Measurements from ENCODE around the gene IGSF22.

The IGSF22 gene

GRCh38 chr11:18709414-18709813 is 16.6 kb downstream of the IGSF22 start:
- H3K27ac ChIP-seq (replicated peaks; ENCODE audit: low read length), result no peak overlapping the region
- H3K9me3 ChIP-seq (replicated peaks in 1 of 2; ENCODE audit: control insufficient read depth in 2 of 2, insufficient read depth in 1 of 2, low read depth in 1 of 2, low read length in 2 of 2), result no peaks in the 10 kb centered on the region
- no peak overlapping the region for H2BK15ac ChIP-seq (ENCODE audit: low read length)
- no peak overlapping the region for H4K91ac ChIP-seq (ENCODE audit: low read depth, low read length, poor library complexity)
- H2BK5ac ChIP-seq (ENCODE audit: low read length), result no peak overlapping the region
- H3K18ac ChIP-seq (ENCODE audit: low read length), result no peak overlapping the region
- H4K8ac ChIP-seq (ENCODE audit: low read depth, low read length), result no peak overlapping the region
- no peaks in the 10 kb centered on the region for H3K4me1 ChIP-seq (ENCODE audit: control insufficient read depth in 2 of 2, insufficient read depth in 1 of 2, low read depth in 1 of 2, low read length in 2 of 2)
- no peak for DNase-seq (ENCODE audit: low spot score)
- no peaks in the 10 kb centered on the region for H3K79me1 ChIP-seq (ENCODE audit: low read depth, low read length)
- no peak overlapping the region for H2AK5ac ChIP-seq (ENCODE audit: low read depth, low read length)
- no peak overlapping the region for H3K23ac ChIP-seq (ENCODE audit: low read depth, low read length, poor library complexity)
- no peak overlapping the region for H3K4ac ChIP-seq (ENCODE audit: low read length)
- no peak overlapping the region for H3K14ac ChIP-seq (ENCODE audit: low read length)
- H3K4me2 ChIP-seq (ENCODE audit: insufficient read depth, low read length, poor library complexity, severe bottlenecking), result no peak overlapping the region
- no peaks in the 10 kb centered on the region for H3K36me3 ChIP-seq (replicated peaks in 1 of 2; ENCODE audit: control insufficient read depth in 2 of 2, insufficient read depth in 2 of 2, low read length in 2 of 2)
- no peak overlapping the region for H2AFZ ChIP-seq (ENCODE audit: low read length)
- no peak overlapping the region for H3K4me3 ChIP-seq (ENCODE audit: low read length in 2 of 2)
- peaks cover 0 to 64% (median 7%) of the 10 kb centered on the region in 3 experiments for H3K27me3 ChIP-seq (ENCODE audit: control insufficient read depth in 3 of 3, insufficient read depth in 3 of 3, low read depth in 1 of 3, low read length in 3 of 3)
- H3K9ac ChIP-seq (ENCODE audit: low read depth, low read length, poor library complexity), result no peak overlapping the region
- H2BK120ac ChIP-seq (ENCODE audit: low read depth, low read length), result no peak overlapping the region
- WGBS, 2 donors (ENCODE audit: extremely low coverage in 2 of 2, insufficient read length in 2 of 2, insufficient replicate concordance in 1 of 2), result no CpG with 5 or more reads among the region's 4 CpGs
- no peak overlapping the region for H2BK12ac ChIP-seq (ENCODE audit: low read length)

DNA sequence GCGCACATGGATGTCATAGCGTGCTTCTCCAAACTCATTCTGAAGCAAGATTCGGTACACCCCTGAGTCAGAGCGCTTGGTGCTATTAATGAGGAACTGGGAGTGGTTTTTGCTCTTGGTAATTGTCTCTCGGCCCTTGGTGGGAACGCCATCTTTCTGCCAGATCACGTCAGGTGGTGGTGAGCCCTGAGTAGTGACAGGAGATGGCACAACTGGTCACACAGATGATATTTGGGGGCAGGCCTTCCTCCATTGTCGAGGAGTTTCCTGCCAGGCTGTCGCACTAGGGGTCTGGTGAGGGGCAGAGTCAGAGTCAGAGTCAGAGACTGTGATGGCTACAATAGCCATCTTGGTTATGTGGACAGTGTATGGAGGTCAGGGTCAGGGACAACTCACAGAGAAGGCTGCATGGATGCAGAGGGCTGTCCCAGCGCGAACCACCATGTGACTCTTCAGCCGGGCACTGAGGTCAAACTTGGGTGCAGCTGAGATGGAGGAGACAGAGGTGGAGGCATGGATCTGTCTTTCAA is 18.1 kb downstream of the IGSF22 start:
- H3K14ac ChIP-seq (ENCODE audit: low read length), result no peak overlapping the region
- no peak for DNase-seq (ENCODE audit: low spot score)
- H3K4me1 ChIP-seq (ENCODE audit: control insufficient read depth in 2 of 2, insufficient read depth in 1 of 2, low read depth in 1 of 2, low read length in 2 of 2), result peaks cover 0 to 1% of the 10 kb centered on the region in 2 donors
- H3K4ac ChIP-seq (ENCODE audit: low read length), result no peak overlapping the region
- no peak overlapping the region for H2BK15ac ChIP-seq (ENCODE audit: low read length)
- no peak overlapping the region for H3K18ac ChIP-seq (ENCODE audit: low read length)
- H4K91ac ChIP-seq (ENCODE audit: low read depth, low read length, poor library complexity), result no peak overlapping the region
- no CpG with 5 or more reads among the region's 12 CpGs for WGBS, 2 donors (ENCODE audit: extremely low coverage in 2 of 2, insufficient read length in 2 of 2, insufficient replicate concordance in 1 of 2)
- no peak overlapping the region for H2AK5ac ChIP-seq (ENCODE audit: low read depth, low read length)
- no peaks in the 10 kb centered on the region for H3K79me1 ChIP-seq (ENCODE audit: low read depth, low read length)
- no peak overlapping the region for H3K4me2 ChIP-seq (ENCODE audit: insufficient read depth, low read length, poor library complexity, severe bottlenecking)
- no peak overlapping the region for H3K9ac ChIP-seq (ENCODE audit: low read depth, low read length, poor library complexity)
- no peak overlapping the region for H3K27ac ChIP-seq (replicated peaks; ENCODE audit: low read length)
- H2BK120ac ChIP-seq (ENCODE audit: low read depth, low read length), result no peak overlapping the region
- no peaks in the 10 kb centered on the region for H3K9me3 ChIP-seq (replicated peaks in 1 of 2; ENCODE audit: control insufficient read depth in 2 of 2, insufficient read depth in 1 of 2, low read depth in 1 of 2, low read length in 2 of 2)
- no peak overlapping the region for H2BK5ac ChIP-seq (ENCODE audit: low read length)
- H3K36me3 ChIP-seq (replicated peaks in 1 of 2; ENCODE audit: control insufficient read depth in 2 of 2, insufficient read depth in 2 of 2, low read length in 2 of 2), result peaks cover 0 to 2% of the 10 kb centered on the region in 2 donors
- H3K27me3 ChIP-seq (ENCODE audit: control insufficient read depth in 3 of 3, insufficient read depth in 3 of 3, low read depth in 1 of 3, low read length in 3 of 3), result peaks cover 0 to 52% (median 7%) of the 10 kb centered on the region in 3 experiments
- no peak overlapping the region for H2BK12ac ChIP-seq (ENCODE audit: low read length)
- H3K4me3 ChIP-seq (ENCODE audit: low read length in 2 of 2), result peak overlapping the region in 1 of 2 donors; percentile 14
- no peak overlapping the region for H4K8ac ChIP-seq (ENCODE audit: low read depth, low read length)
- no peak overlapping the region for H3K23ac ChIP-seq (ENCODE audit: low read depth, low read length, poor library complexity)
- no peak overlapping the region for H2AFZ ChIP-seq (ENCODE audit: low read length)

GRCh38 chr11:18706330-18707243 is 19.4 kb downstream of the IGSF22 start:
- Histone ChIP-seq H2BK15ac (ENCODE audit: low read length) (no peak overlapping the region), H2BK120ac (ENCODE audit: low read depth, low read length) (no peak overlapping the region), H4K91ac (ENCODE audit: low read depth, low read length, poor library complexity) (no peak overlapping the region), H2AFZ (ENCODE audit: low read length) (no peak overlapping the region), H3K14ac (ENCODE audit: low read length) (no peak overlapping the region), H4K8ac (ENCODE audit: low read depth, low read length) (no peak overlapping the region), H3K27me3 (ENCODE audit: control insufficient read depth in 3 of 3, insufficient read depth in 3 of 3, low read depth in 1 of 3, low read length in 3 of 3) (peaks cover 0 to 39% (median 7%) of the 10 kb centered on the region in 3 experiments), H3K4me1 (ENCODE audit: control insufficient read depth in 2 of 2, insufficient read depth in 1 of 2, low read depth in 1 of 2, low read length in 2 of 2) (peaks cover 0 to 1% of the 10 kb centered on the region in 2 donors), H3K4ac (ENCODE audit: low read length) (no peak overlapping the region), H3K4me3 (ENCODE audit: low read length in 2 of 2) (no peak overlapping the region), H2AK5ac (ENCODE audit: low read depth, low read length) (no peak overlapping the region), H3K9me3 (replicated peaks in 1 of 2; ENCODE audit: control insufficient read depth in 2 of 2, insufficient read depth in 1 of 2, low read depth in 1 of 2, low read length in 2 of 2) (no peaks in the 10 kb centered on the region), H3K9ac (ENCODE audit: low read depth, low read length, poor library complexity) (no peak overlapping the region), H3K36me3 (replicated peaks in 1 of 2; ENCODE audit: control insufficient read depth in 2 of 2, insufficient read depth in 2 of 2, low read length in 2 of 2) (peaks cover 0 to 2% of the 10 kb centered on the region in 2 donors), H3K18ac (ENCODE audit: low read length) (no peak overlapping the region), H3K4me2 (ENCODE audit: insufficient read depth, low read length, poor library complexity, severe bottlenecking) (no peak overlapping the region), H3K23ac (ENCODE audit: low read depth, low read length, poor library complexity) (no peak overlapping the region), H3K27ac (replicated peaks; ENCODE audit: low read length) (no peak overlapping the region), H2BK12ac (ENCODE audit: low read length) (no peak overlapping the region), H2BK5ac (ENCODE audit: low read length) (no peak overlapping the region), H3K79me1 (ENCODE audit: low read depth, low read length) (no peaks in the 10 kb centered on the region)
- no CpG with 5 or more reads among the region's 34 CpGs for WGBS, 2 donors (ENCODE audit: extremely low coverage in 2 of 2, insufficient read length in 2 of 2, insufficient replicate concordance in 1 of 2)
- no peak for DNase-seq (ENCODE audit: low spot score)

DNA sequence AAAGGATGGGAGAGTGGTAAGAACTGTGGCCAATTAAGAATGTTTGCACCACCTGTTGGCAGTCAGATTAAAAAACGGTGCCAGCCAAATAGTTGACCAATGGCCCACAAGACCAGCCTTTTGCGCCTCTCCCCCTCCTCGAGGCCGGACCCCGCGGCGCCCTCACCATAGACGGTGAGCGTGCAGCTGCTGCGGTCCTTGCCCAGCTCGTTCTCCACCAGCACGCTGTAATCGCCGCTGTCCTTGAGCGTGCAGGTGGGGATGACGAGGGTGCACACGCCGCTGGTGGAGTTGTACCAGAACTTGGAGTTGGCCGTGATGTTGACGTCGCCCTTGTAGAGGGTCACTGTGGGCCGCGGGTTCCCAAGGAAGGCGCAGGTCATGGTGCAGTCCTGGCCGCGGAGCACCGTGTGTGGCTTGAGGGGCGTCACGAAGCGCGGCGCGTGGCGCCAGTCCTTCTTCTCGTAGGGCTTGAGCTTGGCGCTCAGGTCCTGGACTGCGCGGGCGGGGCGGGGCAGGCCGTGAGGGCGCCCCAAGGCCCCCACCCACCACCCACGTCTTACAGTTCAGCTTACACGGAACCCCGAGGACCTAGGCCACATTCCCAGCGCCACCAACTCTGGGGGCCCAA is 20.2 kb downstream of the IGSF22 start:
- H3K9me3 ChIP-seq (replicated peaks in 1 of 2; ENCODE audit: control insufficient read depth in 2 of 2, insufficient read depth in 1 of 2, low read depth in 1 of 2, low read length in 2 of 2), result no peaks in the 10 kb centered on the region
- H2AK5ac ChIP-seq (ENCODE audit: low read depth, low read length), result no peak overlapping the region
- H3K14ac ChIP-seq (ENCODE audit: low read length), result peak overlapping the region; percentile 85
- H3K4me2 ChIP-seq (ENCODE audit: insufficient read depth, low read length, poor library complexity, severe bottlenecking), result no peak overlapping the region
- H3K9ac ChIP-seq (ENCODE audit: low read depth, low read length, poor library complexity), result peak overlapping the region; percentile 51
- H3K36me3 ChIP-seq (replicated peaks in 1 of 2; ENCODE audit: control insufficient read depth in 2 of 2, insufficient read depth in 2 of 2, low read length in 2 of 2), result peaks cover 0 to 2% of the 10 kb centered on the region in 2 donors
- peak overlapping the region; percentile 70 for H4K8ac ChIP-seq (ENCODE audit: low read depth, low read length)
- H2BK15ac ChIP-seq (ENCODE audit: low read length), result no peak overlapping the region
- no peak overlapping the region for H2BK120ac ChIP-seq (ENCODE audit: low read depth, low read length)
- no peak overlapping the region for H2BK12ac ChIP-seq (ENCODE audit: low read length)
- H2AFZ ChIP-seq (ENCODE audit: low read length), result no peak overlapping the region
- no peak for DNase-seq (ENCODE audit: low spot score)
- H3K79me1 ChIP-seq (ENCODE audit: low read depth, low read length), result no peaks in the 10 kb centered on the region
- H4K91ac ChIP-seq (ENCODE audit: low read depth, low read length, poor library complexity), result peak overlapping the region; percentile 15
- H3K4me3 ChIP-seq (ENCODE audit: low read length in 2 of 2), result peak overlapping the region in 1 of 2 donors; percentile 49
- no peak overlapping the region for H3K4ac ChIP-seq (ENCODE audit: low read length)
- H3K27me3 ChIP-seq (ENCODE audit: control insufficient read depth in 3 of 3, insufficient read depth in 3 of 3, low read depth in 1 of 3, low read length in 3 of 3), result peaks cover 0 to 38% (median 7%) of the 10 kb centered on the region in 3 experiments
- no CpG with 5 or more reads among the region's 46 CpGs for WGBS, 2 donors (ENCODE audit: extremely low coverage in 2 of 2, insufficient read length in 2 of 2, insufficient replicate concordance in 1 of 2)
- H3K27ac ChIP-seq (replicated peaks; ENCODE audit: low read length), result no peak overlapping the region
- H3K18ac ChIP-seq (ENCODE audit: low read length), result peak overlapping the region; percentile 61
- no peak overlapping the region for H2BK5ac ChIP-seq (ENCODE audit: low read length)
- H3K23ac ChIP-seq (ENCODE audit: low read depth, low read length, poor library complexity), result peak overlapping the region; percentile 61
- peaks cover 0 to 1% of the 10 kb centered on the region in 2 donors for H3K4me1 ChIP-seq (ENCODE audit: control insufficient read depth in 2 of 2, insufficient read depth in 1 of 2, low read depth in 1 of 2, low read length in 2 of 2)

Measured in neuronal stem cell (in vitro differentiated cells).